ENCODE measurements around the gene S1PR2. TPM values are rescaled to one million over a fixed set of nuclear protein-coding genes. Genes with fewer than 3 reads are reported as not detected.

Gene S1PR2
- total and polyA plus RNA-seq, 2 donors from 2014 or later = 1.5 to 6.3 TPM

DNA sequence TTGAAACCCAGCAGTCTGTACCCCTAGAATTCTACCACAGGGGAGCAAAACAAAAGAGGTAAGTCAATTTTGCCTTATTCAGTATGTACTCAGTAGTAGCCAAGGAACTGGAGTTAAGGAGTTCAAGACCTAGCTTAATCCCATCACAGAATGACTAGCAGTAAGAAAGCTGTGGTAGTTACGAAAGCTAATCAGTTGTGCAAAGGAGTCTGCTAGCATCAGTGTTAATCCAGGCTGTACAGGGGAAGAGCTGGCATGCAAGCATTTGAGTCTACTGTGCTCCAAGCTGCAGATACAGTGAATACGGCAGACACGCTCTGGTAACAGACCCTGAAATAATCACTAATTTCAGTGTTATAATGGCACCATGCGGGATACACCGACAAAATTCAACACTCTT lies 41.1 kb downstream of the S1PR2 start:
- peaks cover 0 to 2% (median 0%) of the 10 kb centered on the region in 3 donors for H3K36me3 ChIP-seq (ENCODE audit: control insufficient read depth in 2 of 3, insufficient read depth in 3 of 3, low read length in 3 of 3)
- H3K4me1 ChIP-seq (ENCODE audit: control insufficient read depth in 2 of 3, insufficient read depth in 2 of 3, low read depth in 1 of 3, low read length in 3 of 3) = peaks cover 0 to 5% (median 0%) of the 10 kb centered on the region in 3 donors
- no peaks in the 10 kb centered on the region for H3K9me3 ChIP-seq (ENCODE audit: control insufficient read depth in 2 of 3, insufficient read depth in 1 of 3, low read length in 3 of 3)
- no peak overlapping the region for H3K27ac ChIP-seq (ENCODE audit: low read depth in 2 of 2, low read length in 2 of 2)
- TF ChIP-seq, protein P1, sequence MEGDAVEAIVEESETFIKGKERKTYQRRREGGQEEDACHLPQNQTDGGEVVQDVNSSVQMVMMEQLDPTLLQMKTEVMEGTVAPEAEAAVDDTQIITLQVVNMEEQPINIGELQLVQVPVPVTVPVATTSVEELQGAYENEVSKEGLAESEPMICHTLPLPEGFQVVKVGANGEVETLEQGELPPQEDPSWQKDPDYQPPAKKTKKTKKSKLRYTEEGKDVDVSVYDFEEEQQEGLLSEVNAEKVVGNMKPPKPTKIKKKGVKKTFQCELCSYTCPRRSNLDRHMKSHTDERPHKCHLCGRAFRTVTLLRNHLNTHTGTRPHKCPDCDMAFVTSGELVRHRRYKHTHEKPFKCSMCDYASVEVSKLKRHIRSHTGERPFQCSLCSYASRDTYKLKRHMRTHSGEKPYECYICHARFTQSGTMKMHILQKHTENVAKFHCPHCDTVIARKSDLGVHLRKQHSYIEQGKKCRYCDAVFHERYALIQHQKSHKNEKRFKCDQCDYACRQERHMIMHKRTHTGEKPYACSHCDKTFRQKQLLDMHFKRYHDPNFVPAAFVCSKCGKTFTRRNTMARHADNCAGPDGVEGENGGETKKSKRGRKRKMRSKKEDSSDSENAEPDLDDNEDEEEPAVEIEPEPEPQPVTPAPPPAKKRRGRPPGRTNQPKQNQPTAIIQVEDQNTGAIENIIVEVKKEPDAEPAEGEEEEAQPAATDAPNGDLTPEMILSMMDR (IDR thresholded peaks at IDR 0.05; ENCODE audit: borderline replicate concordance, extremely low read depth, insufficient read depth) = no peak
- DNase-seq (peak in 1 of 5 donors; percentile 1), FAIRE-seq (no peak)
- H3K27me3 ChIP-seq (ENCODE audit: control insufficient read depth, insufficient read depth, low read length) = no peaks in the 10 kb centered on the region
- intact Hi-C loops (cut with DNase I) = no loop called here
- H3K4me3 ChIP-seq (ENCODE audit: low read length in 3 of 3) = no peak overlapping the region
- no peak overlapping the region for H3K9ac ChIP-seq (ENCODE audit: low read length in 3 of 3)

DNA sequence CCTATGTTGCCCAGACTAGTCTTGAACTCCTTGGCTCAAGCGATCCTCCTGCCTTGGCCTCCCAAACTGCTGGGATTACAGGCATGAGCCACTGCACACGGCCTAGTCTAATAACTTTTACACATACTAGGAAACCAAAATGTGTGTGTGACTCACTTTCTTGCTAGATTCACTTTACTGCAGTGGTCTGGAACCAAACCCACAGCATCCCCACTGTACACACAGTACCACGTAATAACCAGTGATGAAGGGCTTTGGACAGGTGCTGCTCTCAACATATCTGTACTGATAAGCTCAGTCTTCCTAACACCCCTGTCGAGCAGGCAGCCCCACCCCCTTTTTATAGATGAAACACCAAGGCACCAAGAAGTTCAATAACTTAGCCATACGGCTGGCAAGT lies 41.5 kb downstream of the S1PR2 start:
- FAIRE-seq = no peak
- Histone ChIP-seq H3K9ac (ENCODE audit: low read length in 3 of 3) (no peak overlapping the region), H3K27ac (ENCODE audit: low read depth in 2 of 2, low read length in 2 of 2) (no peak overlapping the region), H3K9me3 (ENCODE audit: control insufficient read depth in 2 of 3, insufficient read depth in 1 of 3, low read length in 3 of 3) (no peaks in the 10 kb centered on the region), H3K4me3 (ENCODE audit: low read length in 3 of 3) (no peak overlapping the region), H3K27me3 (ENCODE audit: control insufficient read depth, insufficient read depth, low read length) (no peaks in the 10 kb centered on the region), H3K36me3 (ENCODE audit: control insufficient read depth in 2 of 3, insufficient read depth in 3 of 3, low read length in 3 of 3) (peaks cover 0 to 2% (median 0%) of the 10 kb centered on the region in 3 donors), H3K4me1 (ENCODE audit: control insufficient read depth in 2 of 3, insufficient read depth in 2 of 3, low read depth in 1 of 3, low read length in 3 of 3) (peaks cover 0 to 4% (median 0%) of the 10 kb centered on the region in 3 donors)
- TF ChIP-seq, protein P1 (IDR thresholded peaks at IDR 0.05; ENCODE audit: borderline replicate concordance, extremely low read depth, insufficient read depth) = no peak
- peak in 1 of 5 donors; percentile 3 for DNase-seq
- intact Hi-C loops (cut with DNase I) = no loop called here

DNA sequence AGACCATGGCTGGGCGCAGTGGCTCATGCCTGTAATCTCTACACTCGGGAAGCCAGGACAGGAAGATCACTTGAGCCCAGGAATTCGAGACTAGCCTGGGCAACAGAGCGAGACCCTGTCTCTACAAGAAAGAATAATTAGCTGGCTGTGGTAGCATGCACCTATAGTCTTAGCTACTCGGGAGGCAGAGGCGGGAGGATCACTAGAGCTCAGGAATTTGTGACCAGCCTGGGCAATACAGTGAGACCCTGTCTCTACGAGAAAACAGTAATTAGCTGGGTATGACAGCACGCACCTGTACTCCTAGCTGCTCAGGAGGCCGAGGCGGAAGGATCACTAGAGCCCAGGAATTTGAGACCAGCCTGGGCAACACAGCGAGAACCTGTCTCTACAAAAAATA lies 43.8 kb downstream of the S1PR2 start:
- Histone ChIP-seq H3K27ac (ENCODE audit: low read depth in 2 of 2, low read length in 2 of 2) (no peak overlapping the region), H3K9me3 (ENCODE audit: control insufficient read depth in 2 of 3, insufficient read depth in 1 of 3, low read length in 3 of 3) (no peaks in the 10 kb centered on the region), H3K4me3 (ENCODE audit: low read length in 3 of 3) (no peak overlapping the region), H3K4me1 (ENCODE audit: control insufficient read depth in 2 of 3, insufficient read depth in 2 of 3, low read depth in 1 of 3, low read length in 3 of 3) (no peaks in the 10 kb centered on the region), H3K27me3 (ENCODE audit: control insufficient read depth, insufficient read depth, low read length) (no peaks in the 10 kb centered on the region), H3K9ac (ENCODE audit: low read length in 3 of 3) (no peak overlapping the region), H3K36me3 (ENCODE audit: control insufficient read depth in 2 of 3, insufficient read depth in 3 of 3, low read length in 3 of 3) (peaks cover 0 to 2% (median 0%) of the 10 kb centered on the region in 3 donors)
- no peak for FAIRE-seq
- TF ChIP-seq, protein P1 (IDR thresholded peaks at IDR 0.05; ENCODE audit: borderline replicate concordance, extremely low read depth, insufficient read depth) = no peak
- peak in 1 of 5 donors; percentile 26 for DNase-seq
- intact Hi-C loops (cut with DNase I) = no loop called here

DNA sequence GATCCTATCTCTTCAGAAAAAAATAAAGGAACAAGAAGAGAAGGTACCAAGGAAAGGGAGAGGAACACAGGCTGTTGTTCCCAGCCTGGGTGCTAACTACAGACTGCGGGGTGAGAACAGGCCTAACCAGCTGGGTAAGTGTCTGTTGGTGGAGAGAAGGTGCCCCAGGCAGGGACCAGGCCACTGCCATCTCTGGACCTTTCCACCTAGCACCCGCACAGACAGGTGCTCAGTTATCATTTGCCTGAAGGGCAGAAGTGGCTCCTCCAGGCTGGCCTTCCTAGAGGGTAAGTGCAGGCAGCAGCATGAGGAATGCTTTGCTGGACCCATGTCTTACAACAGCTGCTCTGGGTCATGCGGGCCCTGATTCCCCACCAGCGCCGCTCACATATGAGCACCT lies 46.5 kb downstream of the S1PR2 start:
- peaks cover 0 to 5% (median 5%) of the 10 kb centered on the region in 3 donors for H3K36me3 ChIP-seq (ENCODE audit: control insufficient read depth in 2 of 3, insufficient read depth in 3 of 3, low read length in 3 of 3)
- FAIRE-seq (no peak), DNase-seq (peak in 1 of 5 donors; percentile 35)
- H3K4me3 ChIP-seq (ENCODE audit: low read length in 3 of 3) = no peak overlapping the region
- H3K9ac ChIP-seq (ENCODE audit: low read length in 3 of 3) = no peak overlapping the region
- H3K9me3 ChIP-seq (ENCODE audit: control insufficient read depth in 2 of 3, insufficient read depth in 1 of 3, low read length in 3 of 3) = no peaks in the 10 kb centered on the region
- H3K27me3 ChIP-seq (ENCODE audit: control insufficient read depth, insufficient read depth, low read length) = no peaks in the 10 kb centered on the region
- H3K4me1 ChIP-seq (ENCODE audit: control insufficient read depth in 2 of 3, insufficient read depth in 2 of 3, low read depth in 1 of 3, low read length in 3 of 3) = no peaks in the 10 kb centered on the region
- intact Hi-C loops (cut with DNase I) = no loop called here
- no peak overlapping the region for H3K27ac ChIP-seq (ENCODE audit: low read depth in 2 of 2, low read length in 2 of 2)
- TF ChIP-seq, protein P1 (IDR thresholded peaks at IDR 0.05; ENCODE audit: borderline replicate concordance, extremely low read depth, insufficient read depth) = no peak

Data from kidney (tissue), 14 donors.